Stimulated activated CD4-positive, alpha-beta T cell treated with anti-CD3 and anti-CD28 coated beads, Interleukin-2, amount 100 ng/mL, for 48 hours (primary cell): ENCODE results near the gene GATAD2B.

Source experiments
- DNase-seq, 2 donors: peaks; one replicate each; pipeline ENCODE4 v3.0.0-alpha.2; 2020

Gene GATAD2B

DNA sequence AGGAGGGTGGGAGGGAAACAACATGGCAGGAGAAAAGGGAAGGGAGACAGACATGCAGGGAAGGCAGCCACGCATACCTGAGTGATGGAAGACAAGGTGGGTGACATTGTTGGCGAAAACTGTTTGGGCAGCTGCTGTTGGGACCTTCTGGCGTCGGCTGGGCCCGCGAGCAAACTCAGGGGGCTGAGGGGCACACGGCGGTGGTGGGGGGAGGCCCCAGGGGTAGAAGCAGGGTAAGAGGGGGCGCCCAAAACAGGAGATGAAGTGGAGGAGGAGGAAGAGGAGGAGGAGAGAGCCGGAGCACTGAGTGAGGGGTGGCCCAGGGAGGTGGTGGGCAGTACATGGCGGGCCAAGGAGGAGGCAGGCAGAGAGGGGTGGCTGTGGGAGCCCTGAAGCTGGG, 28.4 kb upstream of the GATAD2B start:
- DNase-seq = no peak

DNA sequence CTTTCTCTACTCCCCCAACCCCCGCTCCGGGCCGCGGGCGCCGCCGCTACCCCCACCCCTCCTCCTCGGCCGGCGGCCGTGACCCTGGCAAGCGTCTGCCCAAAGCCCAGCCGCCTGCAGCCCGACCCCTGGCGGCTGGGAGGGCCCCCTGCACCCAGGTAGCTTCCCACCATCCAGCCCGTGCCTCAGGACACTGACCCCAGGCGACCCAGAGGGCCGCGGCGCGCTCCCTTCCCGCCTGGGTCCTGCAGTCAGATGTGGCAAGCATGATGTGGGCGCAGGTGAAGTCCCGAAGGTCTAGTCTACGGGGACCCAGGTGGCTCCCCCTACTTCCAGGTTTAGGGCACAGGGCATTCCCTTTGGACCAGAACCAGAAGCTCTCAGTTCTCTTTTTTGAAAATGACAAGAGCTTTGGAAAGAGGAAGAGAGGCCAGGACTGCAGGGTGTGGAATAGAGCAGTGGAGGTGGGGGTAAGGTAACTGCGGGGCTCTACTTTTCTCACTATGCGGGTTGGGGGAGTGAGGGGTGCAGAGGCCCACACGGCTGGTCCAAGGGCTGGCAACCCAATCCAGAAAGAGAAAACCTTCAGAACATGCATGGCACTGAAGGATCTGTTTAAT, 24.0 kb upstream of the GATAD2B start, which contains the start of gene DENND4B:
Gene DENND4B, minus strand, starts transcription at position 97 of the 620 bp plus-strand sequence. CDS start 2,344 bp downstream, outside the sequence.
- DNase-seq = peak; percentile 63 to 69

DNA sequence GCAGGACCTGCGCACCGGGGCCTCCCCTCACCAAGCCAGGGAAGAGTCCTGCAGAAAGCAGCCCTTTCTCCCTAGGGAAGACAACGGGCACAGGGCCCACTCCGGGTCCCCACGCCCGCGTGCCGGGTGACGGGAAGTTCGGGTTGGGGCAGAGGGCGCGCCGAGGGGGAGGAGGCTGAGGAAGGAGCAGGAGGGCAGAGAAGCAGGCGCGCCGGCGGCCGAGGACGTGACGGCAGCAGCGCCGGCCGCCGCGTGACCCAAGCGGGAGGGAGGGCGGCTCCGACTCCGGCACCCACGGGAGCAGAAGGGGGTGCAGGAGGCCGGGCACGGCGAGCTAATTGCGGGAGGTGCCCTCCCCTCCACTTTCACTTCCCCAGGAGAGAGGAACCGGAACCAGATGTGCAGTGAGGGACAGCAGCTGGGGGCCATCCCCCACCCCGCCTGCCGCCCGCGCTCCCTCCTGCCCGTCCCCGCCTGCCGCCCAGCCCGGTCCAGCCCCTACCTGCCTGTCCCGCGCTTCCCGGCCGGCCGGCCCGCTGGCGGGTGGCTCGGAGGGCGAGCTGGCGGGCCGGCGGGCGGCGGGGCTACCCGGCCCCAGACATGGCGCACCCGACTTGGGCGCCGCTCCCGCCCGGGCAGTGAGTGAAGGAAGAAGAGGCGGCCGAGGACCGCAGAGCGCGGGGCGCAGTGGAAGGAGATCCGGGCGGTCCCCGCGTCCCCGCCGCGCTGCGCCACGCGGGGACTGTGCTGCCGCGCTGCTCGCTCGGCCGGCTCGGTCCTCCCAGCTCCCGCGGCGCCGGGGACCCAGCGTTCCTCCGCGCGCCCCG, 23.2 kb upstream of the GATAD2B start:
- peak; percentile 56 to 62 for DNase-seq

DNA sequence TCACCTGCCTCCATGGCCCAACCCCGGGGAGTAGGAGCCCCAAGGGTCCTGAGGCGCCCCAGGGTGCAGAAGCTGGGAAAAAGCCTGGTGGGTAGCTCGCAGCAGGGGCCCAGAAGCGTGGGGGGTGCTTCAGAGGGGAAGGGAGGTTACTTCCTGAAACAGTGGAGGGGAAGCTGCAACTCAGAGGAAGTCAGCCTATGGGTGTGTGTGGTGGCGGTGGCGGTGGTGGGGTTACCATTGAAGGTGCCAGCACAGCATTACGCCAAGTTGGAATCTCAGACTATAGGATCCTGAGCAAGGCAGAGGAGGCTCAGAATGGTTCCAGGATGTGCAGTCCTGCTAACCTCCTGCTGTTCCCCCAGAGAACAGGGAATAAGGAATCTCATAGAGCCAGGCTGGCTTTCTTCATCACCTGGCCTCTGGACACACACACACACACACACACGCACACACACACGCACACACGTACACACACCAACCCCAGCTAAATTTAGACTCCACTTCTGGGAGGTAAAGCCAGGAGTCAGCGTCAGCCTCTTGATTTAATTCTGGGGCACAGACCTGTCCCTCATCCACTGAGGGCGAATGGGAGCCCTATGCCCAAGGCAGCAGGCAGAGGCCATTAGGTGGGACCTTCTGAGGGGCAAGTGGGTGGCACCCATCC, 22.5 kb upstream of the GATAD2B start:
- DNase-seq = peak; percentile 55 to 57

DNA sequence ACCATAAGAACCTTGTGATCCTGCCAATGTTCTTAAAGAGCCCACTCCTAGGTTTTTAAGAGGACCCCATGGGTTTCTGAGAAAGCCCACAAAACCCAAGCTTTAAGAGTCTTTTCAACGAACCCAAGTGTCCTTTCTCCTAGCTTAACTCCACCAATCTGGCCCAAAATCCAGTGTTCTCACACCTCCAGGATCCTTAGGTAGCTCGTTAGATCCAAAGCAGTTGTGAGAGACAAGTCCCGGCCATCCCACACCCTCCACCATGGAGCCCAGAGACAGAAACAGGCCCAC, 22.0 kb upstream of the GATAD2B start:
- no peak for DNase-seq

DNA sequence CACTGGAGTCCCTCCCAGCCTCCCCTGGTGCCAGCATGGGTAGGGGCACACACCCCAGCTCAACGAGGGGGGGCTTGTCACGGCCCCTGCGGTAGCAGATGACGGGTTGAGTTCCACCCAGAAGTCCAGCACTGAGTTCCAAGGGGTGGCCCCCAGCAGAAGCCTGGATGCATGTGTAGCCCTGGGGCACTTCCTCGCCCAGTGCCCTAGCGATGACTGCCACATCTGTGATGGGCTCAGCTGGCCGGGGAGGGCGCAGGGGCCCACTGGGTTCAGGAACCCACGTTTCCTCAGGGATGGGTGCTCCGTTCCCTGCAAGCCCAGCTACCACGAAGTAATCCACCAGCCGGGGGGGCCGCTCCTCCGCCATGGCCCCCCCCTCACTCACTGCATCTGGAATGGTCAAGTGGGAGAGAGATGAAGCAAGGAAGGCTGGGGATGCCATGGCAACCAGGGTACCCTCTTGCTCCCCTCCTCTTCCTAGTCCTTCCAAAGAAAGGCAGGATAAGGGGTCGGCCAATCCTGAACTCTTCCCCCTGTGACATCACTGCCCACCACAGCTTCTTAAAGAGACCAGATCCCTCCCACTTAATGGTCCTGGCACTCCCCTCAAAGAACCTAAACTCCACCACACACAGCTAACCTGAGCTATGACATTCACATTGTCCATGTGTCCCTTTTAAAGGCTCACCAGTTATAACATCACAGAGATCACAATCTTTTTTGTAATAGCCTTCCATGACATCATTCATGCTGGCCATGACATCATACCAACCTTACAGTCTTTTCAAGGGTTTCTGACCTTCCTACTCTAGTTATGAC, 21.4 kb upstream of the GATAD2B start:
- no peak for DNase-seq

DNA sequence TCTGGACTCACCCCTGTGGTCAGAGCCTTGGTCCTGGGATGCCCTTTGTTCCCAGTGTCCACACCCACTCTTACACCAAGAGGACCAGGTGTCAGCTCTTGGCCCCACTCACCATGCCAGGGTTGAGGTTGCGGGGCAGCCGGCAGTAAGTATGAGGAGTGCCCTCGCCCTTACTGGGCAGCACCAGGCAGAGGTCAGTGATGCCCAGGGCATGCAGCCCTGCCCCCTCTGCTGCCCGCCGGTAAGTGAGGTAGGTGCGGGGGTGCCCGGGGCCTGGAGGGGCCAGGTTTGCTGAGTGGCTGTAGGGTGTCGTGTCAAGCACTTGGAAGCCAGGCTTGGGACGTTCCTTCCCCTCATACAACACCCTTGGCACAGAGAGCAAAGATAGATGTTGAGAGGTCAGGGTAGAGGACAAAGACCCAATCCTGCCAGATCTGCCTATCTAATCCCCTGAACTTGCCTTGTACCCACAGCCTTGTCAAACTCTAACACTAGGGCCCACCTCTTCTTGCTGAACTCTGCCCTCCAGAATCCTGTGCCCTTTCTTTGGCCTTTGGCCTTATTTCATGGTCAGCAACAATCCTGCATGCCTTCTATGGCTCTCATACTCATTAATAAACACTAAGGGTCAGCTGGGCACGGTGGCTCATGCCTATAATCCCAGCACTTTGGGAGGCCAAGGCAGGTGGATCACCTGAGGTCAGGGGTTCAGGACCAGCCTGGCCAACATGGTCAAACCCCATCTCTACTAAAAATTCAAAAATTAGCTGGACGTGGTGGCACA, 20.2 kb upstream of the GATAD2B start:
- no peak for DNase-seq

DNA sequence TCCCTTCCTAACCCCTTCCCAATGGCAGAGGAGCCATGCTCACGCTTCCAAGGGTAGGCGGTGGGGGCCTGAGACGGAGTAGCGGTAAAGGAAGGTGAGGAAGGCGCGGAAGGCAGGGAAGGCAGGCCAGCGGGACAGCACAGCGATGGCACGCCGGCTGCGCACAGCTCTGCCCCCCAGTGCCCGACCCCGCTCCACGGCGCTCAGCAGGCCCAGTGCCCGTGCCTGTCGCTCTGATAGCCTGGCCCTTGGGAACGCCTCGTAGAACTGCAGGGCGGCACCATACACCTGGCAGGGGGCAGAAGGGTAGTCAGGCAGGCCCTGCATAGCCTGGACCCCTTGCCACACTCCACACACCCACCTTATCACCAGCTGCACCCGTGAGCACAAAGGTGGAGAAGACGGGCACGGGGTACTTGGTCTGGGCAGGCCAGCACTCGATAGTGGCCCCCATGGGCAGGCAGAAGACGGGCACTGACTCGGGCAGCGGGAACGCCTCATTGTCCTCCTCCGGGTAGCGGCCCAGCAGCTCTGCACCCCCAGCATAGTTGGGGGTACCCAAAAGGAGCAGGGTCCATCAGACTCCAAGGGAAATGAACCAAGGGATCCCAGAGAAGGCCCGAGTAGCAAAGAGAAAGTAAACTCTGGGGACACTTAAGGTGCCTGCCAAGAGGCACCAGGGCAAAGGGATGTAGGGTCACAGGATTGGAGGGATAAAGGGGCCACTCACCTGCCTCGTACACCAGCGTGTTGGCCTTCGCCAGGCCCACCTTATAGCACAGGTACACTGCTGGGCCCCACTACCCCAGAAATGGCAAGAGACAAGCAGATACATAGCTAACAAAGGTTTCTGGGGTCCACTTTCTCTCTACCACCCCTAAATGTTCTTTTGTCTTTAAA, 19.3 kb upstream of the GATAD2B start:
- DNase-seq = no peak

DNA sequence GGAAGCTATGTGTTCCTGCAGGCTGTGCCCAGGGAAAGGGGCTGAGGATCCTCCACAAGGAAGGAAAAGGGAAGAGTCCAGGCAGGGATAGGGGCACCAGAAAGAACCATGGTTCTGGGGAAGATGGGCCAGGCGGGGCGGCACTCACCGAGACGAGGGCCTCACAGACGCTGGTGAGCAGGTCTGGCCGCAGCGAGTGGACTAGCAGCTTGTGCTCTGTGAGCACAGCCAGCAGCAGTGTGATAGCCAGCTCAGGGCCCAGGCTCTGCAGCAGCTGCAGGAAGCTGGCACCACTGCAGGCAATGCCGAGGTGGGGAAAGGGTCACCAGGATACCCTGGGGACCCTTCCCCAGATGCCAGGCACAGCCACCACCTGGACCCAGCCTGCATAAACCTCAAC, 18.0 kb upstream of the GATAD2B start:
- DNase-seq = no peak

DNA sequence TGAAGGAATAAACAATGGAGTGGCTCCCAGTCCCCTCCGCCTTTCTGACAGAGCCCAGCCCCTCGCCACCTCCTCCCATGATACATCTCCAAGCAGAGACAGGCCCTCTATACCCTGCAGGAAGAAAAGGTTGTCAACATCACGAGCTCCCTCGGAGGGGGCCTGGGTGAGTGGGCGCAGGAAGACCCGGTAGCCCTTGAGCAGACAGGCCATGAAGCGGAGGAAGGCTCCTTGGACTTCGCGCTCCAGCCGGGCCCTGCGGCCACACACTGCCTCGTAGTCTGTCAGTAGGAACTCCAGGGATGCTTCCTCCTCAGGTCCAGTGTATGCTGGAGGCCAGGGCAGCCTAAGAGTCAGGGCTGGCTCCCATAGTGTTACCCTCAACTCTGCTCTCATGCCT, 16.7 kb upstream of the GATAD2B start:
- DNase-seq = no peak

DNA sequence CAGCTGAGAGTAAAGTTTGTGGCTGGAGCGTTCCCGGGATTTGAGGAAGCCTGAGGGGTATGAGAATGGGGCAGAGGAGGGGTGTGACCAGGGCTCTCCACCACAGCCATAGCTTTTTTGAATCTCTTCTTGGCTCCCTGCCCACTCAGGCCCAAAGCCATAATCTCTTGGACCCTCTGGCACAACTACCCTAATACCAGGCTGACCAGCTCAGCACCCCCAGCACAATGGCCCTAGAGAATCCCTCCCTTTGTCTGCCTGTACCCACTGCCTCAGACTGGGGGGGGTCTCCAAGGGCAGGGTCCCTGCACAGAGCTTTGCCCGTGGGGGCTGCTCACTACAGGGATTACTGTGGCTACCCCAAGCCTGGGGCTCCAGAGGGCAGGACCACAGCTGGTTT, 16.2 kb upstream of the GATAD2B start:
- no peak for DNase-seq

DNA sequence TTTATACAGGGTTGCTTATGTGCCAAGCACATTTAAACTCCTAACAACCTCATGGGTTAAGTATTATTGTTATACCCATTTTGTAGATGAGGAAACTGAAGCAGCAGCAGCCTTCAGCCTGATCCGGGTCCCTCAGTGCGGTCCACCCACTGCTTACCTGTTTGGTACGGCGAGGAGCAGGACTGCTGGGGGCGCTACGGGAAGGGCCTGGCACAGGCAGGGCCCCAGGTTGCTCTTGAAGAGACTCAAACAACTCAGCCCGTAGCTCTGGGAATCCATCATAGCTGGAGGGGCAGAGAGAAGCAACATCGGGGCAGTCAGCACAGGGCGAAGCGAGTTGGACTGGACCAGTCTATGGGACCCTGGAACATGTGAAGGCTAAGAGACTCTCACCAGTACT, 14.6 kb upstream of the GATAD2B start:
- DNase-seq = no peak

DNA sequence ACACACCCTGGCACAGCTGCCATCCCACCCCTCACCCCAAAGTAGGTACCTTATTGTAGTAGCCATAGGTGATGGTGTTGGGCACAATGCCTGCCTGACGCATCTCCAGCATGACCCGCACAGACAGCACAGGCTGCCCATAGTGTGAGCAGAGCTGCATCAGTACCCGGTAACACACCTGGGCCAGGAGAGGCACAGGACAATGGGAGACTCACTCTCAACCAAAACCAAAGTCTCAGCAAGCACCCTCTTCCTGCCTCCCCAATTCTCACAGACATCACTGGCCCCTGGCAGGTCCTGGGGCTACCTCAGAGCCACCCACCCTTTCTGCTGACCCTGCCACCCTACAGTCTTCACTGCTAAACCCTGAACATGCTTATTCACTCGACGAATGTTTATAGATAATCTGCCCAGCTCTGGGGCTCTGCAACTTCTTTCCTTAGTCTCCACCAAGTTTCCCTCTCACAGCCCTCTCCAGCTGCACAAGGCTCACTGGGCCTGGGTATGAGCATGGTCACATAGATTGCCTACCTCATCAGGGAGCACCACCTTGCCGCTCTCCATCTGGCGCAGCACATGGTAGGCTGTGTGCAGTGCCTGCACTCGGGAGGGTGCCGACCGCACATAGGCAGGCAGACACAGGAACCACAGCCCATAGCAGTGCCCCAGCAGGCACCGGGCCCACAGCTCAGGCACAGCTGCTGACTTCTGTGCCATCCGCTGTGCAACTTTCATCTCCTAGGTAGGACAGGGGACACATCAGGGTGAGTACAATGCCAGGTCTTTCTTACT, 13.4 kb upstream of the GATAD2B start:
- DNase-seq = no peak

DNA sequence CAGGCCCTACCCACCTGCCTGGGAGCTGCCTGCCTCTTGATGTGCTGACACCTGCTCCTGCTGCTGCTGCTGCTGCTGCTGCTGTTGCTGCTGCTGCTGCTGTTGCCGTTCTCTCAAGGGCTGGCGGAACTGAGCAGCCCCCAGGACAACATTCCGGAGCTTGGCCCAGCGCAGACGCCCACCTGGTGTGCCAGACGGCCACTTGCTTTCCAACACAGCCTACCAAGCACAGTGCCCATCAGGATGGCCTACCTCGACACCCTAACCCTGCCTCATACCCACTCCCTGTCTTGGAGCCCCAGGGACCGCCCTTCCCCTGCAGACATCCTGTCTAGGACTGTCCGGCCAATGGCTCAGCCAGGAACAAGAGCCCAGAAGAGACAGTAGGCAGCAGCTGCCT, 12.0 kb upstream of the GATAD2B start:
- no peak for DNase-seq

DNA sequence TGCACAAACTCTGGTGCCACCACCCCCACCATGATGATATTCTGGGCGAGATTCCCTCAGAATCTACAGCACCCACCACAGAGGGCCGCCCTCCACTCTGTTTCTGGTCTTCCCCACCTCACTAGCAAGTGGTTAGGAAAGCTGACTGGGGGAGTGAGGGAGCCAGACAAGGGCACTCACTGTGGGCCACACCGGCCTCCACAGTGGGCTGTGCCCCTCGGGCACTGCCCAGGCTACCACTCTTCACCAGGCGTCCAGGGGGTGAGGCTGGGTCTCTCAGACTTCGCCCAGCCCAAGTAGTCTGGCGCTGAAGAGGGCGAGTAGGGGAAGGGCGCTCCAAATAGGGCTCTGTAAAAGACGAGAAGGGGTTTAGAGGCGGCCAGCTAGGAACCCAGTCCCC, 11.2 kb upstream of the GATAD2B start:
- DNase-seq = no peak

DNA sequence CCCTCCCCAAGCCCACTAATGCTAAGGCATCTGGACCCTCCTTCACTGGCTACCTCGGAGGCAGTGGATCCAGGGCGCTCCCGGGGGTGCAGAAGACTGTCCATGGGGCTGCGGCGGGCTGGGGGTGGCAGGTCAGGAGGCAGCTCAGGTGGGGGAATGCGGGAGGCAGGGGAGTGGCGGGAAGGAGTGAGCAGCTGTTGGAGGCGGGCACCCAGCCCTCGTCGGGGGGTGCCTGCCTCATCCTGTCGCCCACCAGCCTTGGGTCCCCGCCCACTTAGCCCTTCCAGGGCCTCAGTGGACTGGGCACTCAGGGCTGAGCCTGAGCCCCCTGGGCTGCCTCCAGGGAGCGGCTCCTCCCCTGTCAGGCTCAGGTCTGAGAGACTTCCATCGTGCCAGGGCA, 10.7 kb upstream of the GATAD2B start:
- no peak for DNase-seq

DNA sequence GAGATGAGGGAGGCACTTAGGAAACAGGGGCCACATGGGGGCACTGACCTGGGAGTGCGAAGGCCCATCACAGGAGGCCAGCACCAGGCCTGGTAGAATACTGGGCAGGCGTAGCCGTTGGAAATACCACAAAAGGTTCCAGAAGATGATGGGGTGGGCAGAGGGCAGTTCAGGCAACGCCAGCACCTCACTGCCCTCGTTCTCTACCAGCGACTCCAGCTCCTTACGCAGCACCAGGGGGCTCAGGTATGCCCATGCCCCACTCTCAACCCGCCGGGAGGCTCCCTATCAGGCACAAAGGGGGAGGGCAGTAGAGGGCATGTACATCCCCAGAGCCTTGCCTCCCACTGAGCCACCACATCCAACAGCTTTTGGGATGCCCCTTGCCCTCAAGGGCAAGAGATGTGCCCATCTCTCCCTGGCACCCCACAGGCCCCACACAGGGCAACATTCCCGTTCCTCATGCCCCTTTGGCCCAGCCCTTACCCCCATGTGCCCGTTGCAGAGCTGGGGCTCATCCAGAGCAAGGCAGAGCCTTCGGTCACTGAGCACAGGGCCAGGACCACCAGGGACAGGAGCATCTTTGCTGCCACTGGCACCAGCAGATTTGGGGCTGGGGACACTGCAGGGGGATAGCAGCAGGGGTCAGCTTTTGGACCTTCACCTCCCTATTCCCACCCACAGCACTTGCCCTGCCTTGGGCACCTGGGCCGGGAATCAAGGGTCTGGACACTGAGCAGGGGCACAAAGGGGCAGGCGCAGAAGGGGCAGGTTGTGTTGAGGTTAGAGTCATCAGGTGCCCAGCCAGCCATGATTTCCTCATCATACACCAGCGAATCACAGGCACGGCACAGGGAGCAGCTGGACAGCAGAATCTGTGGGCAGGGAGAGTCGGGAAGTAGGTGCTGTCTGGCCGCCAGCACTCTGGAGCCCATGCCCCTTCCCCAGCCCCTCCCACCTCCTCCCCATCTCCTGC, 9.7 kb upstream of the GATAD2B start:
- DNase-seq = no peak

DNA sequence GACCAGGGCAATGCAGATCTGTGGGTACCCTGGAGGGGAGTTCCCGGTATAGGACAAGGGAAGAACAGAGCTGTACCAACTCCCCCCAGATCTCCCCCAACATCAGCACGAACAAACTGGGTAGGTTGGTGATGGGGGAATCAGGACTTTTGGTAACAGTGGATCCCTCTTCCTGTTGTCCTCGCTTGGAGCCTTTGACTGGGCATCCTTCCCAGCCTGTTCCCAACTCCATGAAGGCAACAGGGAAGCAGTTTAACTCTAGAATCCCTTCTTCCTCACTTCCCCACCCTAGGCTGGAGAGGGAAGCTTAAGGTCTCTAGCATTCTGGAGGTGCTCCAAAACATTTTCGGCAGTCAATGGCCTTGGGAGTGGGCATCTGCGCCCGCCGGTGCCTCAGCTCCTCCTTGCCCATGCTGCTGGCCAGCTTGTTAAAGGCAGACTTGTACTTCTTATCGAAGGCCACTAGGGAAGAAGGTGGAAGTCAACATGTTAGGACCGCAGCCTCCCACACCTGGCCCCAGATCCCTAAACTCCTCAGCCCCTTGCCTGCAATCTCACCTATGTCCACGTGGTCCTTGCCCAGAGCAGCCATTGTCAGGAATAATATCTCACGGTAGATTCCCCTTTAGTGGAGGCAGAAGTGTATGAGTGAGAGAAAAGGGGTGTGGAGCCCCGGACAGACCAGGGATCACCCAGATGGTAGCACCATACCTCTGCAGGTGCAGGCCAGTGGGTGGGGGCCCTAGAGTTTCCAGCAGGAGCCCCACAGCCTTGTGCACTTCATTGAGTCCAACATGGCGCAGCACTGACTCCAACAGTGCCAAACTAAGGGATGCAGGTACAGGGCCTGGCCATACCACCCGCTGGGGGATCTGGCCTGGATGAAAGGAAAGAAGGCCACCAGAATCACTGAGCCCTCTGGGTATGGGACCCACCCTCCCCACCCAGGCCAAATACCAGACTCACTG, 7.5 kb upstream of the GATAD2B start:
- no peak for DNase-seq
